ENCODE data around the gene LRPAP1.
"Not testable (repeated sequence)": the region's sequence is repeated elsewhere in the genome, so short reads cannot be mapped to it uniquely, and the experiment has no call there.

The LRPAP1 gene

DNA sequence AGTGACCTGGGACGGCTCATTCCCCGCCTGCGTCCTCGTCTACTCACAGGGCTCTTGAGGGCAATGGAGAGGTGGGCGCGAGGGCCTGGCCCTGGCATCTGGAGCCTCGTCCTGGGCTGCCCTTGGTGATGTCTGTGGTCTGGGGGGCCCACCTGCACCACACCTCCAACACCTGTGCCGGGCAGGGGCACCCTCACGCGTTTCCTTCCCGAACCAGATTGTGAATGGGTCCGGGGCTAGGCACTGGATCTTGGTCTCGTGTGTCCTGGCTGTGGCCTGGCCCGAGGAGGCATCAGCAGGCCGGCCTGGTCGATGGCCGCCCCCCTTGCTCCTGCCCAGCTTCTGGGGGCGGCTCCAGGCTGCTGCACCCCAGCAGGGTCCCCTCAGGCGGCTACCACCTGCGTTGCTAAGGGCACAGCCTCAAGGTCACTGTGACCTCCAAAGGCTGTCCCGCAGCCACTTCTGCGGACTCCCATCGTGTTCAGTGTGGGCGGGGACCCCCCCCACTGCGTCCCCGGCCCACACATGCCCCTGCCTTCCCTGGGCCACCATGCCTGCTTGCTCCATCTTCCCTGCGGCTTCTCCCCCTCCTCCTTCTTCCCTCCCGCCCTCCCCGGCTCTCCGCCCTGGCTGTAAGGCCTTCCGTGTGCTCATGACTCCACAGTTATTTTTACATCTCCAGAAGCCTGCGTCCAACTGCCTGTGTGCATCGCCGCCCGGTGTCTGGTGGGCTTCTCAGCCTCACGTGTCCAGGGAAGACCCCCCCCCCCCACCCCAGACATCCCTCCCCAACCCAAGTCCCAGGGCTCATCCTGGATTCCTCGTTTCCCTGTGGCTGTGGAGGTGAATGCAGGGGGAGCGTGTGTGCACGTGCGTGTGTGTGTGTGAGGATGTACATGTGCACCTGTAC lies 65.3 kb downstream of the LRPAP1 start:
- FAIRE-seq (no peak), DNase-seq (ENCODE audit: extremely low spot score, insufficient read length, low read depth) (no peak)

DNA sequence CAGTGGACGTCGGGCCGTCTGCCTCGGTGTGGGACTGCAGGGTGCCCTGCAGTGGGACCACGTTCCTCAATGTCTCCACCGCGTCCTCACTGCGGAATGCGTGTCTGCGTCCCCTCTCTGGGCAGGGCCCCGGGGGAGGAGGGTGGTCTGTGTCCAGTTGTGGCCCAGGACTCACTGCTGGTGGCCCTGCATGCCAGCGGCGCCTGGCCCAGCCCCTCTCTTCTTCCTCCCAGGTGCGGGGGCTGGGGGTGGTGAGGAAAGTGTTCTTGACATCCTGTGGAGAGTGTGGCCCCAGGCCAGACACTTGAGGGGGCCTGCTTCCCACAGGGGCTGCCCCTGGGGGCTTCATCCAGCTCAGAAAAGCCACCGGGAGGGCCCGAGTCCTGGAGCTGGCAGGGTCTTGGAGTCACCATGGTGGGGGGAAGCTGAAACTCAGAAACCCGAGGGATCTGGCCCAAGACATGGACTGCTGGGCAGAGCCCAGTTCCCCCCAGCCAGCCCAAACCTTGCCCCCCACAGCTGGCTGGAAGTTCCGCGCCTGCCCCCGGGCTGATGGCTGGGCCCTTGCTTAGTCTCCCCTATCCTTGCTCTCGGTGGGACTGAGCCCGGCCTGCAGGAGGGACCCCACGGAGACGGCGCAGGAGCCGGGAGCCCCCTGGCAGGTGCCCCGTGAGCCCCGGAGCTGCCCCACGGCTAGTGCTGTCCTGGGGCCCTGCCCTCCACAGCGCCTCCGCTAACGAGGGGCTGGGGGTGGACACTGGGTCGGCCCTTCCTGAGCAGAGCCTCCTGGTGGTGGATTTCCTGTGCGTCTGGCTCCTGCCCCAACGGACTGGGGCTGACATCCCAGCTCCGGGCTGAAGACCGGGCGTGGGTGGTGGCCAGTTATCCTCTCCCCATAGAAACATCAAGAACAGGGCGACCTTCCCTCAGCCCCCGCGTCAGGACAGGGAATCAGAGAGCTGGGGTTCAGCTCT lies 66.2 kb downstream of the LRPAP1 start:
- DNase-seq (ENCODE audit: extremely low spot score, insufficient read length, low read depth) (no peak), FAIRE-seq (no peak)

GRCh38 chr4:3464911-3465697 lies 67.1 kb downstream of the LRPAP1 start:
- DNase-seq (ENCODE audit: extremely low spot score, insufficient read length, low read depth) = no peak
- no peak for FAIRE-seq

DNA sequence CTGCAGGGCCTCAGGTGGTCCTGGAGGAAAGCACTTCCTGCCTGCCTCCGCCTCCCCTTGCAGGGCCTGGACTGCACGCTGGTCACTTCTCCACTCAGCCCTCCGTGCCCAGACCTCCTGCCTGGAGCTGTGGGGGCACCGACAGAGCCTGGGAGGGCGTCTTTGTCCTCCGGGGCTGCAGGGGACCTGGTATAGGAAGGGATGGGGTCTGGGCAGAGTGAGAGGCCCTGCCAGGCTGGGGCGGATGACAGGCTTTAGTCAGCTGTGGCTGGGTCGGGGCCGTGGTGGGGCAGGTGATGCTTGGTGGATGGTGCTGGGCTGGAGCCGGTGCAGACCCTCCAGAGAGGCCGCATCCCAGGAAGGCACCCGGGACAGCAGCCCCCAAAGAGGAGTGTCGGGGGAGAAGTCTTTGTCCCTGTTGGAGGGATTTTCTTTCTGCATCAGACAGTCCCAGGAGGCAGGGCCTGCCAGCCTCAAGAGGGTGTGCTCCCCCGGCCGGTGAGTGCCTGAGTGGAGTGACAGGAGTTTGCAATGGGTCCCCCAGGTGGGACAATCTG lies 67.8 kb downstream of the LRPAP1 start:
- FAIRE-seq (no peak), DNase-seq (ENCODE audit: extremely low spot score, insufficient read length, low read depth) (no peak)

DNA sequence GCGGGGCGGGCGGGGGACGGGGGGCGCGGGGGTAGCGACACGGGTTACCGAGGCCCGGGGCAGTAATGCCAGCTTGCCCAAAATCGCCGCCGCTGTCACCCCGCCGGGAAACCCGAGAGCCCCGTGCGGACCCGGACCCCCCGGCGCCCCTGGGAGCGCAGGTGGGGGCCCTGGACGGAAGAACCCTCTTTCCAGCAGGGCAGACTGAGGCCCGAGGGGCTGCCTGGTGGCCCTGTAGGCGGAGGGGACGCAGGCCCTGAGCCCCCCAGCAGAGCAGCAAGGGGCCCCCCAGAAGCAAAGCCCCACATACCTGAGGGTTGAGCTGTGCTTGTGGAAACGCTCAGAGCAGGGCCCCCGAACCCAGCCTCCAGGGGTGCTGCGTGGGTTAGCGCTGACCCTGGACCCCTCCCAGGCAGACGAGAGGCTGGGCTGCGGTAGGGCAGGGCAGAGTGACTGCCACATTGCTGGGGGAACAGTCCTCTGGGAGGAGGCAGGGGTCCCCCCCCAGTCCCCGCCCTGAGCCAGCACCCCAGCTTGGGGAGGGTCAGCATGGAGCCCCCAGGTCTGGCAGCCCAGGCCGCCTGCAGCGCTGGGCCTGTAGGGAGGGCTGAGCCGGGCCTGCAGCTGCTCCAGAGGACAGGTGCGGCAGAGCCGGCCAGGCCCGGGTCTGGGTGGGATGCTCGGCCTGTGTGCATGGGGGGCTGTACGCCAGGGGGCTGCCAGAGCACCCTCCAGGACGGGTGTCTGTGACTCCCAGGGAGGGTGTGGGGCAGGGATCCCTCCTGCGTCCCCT lies 68.5 kb downstream of the LRPAP1 start:
- FAIRE-seq (no peak), DNase-seq (ENCODE audit: extremely low spot score, insufficient read length, low read depth) (no peak)

- FAIRE-seq = no peak
- DNase-seq (ENCODE audit: extremely low spot score, insufficient read length, low read depth) = no peak
Observed at GRCh38 chr4:3462790-3463415, 69.3 kb downstream of the LRPAP1 start, which contains the start of gene DOK7. Gene DOK7 (plus strand): TSS chr4:3463306. CDS start chr4:3463376, 70 bp downstream.

DNA sequence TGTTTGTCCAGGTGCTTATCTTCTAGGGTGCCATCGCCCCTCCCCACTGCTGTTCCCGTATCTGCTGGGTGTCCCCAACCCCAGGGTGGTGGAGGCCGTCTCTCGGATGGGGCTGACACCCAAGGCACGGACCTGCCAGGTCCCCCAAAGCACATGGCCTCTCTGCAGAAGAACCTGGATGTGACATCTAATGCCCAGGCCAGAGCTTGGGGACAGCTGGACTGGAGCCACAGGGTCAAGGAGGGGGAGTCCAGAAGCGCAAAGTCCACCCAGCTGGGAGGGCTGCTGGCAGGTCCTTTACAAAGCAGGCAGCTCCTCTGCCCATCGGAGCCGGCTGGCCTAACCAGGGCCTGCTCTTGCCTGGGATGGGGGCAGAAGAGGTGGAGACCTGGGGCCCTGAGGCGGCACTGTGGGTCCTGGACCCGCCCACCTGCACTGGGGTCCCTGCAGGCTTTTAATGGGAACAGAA lies 69.9 kb downstream of the LRPAP1 start:
- FAIRE-seq (no peak), DNase-seq (ENCODE audit: extremely low spot score, insufficient read length, low read depth) (no peak)

- DNase-seq (ENCODE audit: extremely low spot score, insufficient read length, low read depth) (no peak), FAIRE-seq (no peak)
Observed at GRCh38 chr4:3461515-3462291, 70.5 kb downstream of the LRPAP1 start.

- no peak for DNase-seq (ENCODE audit: extremely low spot score, insufficient read length, low read depth)
- no peak for FAIRE-seq
Observed at GRCh38 chr4:3460926-3461325, 71.3 kb downstream of the LRPAP1 start.

GRCh38 chr4:3459156-3459555 lies 73.1 kb downstream of the LRPAP1 start:
- not testable (repeated sequence) for FAIRE-seq

GRCh38 chr4:3458371-3458770 lies 73.9 kb downstream of the LRPAP1 start:
- FAIRE-seq (no peak), DNase-seq (ENCODE audit: extremely low spot score, insufficient read length, low read depth) (no peak)

More at GRCh38 chr4:3459156-3459555, 73.1 kb downstream of the LRPAP1 start:
- DNase-seq (ENCODE audit: extremely low spot score, insufficient read length, low read depth) = not testable (repeated sequence)

DNA sequence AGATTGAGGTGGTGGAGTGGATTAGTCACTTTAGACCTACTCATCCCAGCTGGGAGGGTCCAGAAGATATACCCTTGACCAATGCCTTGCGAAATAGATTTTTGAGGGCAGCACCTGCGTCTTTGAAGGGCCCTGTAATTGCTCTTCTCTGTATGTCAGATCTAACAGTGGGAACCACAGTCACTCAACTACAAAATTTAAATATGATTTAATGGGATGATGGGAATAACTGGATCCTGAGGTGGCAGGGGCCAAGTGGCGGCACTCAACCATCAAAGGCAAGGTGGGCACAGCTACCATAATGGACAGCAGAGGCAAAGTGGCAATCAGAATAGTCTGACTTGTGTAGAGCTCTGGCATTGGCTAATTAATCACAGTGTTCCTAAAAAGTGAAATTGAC lies 76.6 kb downstream of the LRPAP1 start:
- DNase-seq (ENCODE audit: extremely low spot score, insufficient read length, low read depth); FAIRE-seq: not testable (repeated sequence)
